ENCODE results near the gene MAP2K7. TPM values are rescaled to one million over a fixed set of nuclear protein-coding genes. Genes with fewer than 3 reads are reported as not detected.
A peak's percentile ranks its signal among the peaks of the same experiment; 100 is the strongest.
"Not testable (repeated sequence)": the region's sequence is repeated elsewhere in the genome, so short reads cannot be mapped to it uniquely, and the experiment has no call there.

The MAP2K7 gene
- total RNA-seq, 1 experiment from 2014 or later, result 7.1 TPM

GRCh38 chr19:7931221-7932061 lies 27.8 kb downstream of the MAP2K7 start:
- no peak for DNase-seq (ENCODE audit: low spot score)

DNA sequence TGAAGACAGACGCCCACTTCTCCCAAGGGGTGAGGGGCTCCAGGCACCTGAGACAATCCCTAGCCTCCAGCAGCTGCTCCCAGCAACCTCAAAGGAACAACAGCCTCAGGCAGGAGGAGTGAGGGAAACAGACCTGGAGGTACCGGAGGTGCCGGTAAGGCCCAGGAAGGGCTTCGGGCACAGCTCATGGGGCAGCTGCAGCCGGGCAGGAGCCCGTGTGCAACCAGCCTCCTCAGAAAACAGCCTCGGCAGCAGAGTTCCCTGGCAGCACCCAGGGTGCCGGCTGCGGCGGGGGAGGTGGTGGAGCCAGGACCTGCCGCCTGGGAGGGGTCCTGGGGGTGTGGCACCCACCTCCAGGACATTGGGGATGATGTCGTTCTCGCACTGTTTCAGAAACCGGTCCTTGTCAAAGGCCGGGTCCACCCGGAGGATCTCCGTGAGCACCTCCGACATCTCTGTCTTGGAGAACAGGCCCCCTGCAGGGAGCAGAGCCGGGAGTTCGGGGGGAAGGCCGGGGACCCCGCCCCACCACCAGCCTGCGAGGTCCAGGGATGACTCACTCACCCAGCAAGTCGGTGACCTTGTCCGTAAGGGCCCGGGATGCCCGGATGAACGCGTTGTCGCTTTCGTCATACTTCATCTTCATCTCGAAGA lies 28.7 kb downstream of the MAP2K7 start:
- DNase-seq (ENCODE audit: low spot score), result no peak

- no peak for DNase-seq (ENCODE audit: low spot score)
Observed at GRCh38 chr19:7932930-7933300, 29.2 kb downstream of the MAP2K7 start.

DNA sequence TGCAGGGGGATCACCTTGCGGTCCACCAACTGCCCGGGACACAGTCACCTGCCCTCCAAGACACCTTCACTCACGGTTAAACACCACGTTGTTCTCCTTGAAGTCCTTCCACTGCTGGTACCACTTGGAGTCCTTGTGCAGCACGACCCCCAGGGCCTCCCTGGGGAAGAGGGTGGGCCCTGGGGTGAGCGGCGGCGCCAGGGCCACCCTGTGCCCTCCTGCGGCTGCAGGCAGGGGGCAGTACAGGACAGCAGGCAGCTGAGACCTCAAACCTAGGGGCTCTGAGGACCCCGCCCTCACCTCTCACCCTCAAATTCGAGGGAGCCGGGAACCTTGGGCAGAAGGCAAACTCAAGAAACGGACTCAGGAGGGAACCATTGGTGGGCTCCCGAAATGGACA lies 29.7 kb downstream of the MAP2K7 start:
- no peak for DNase-seq (ENCODE audit: low spot score)

DNA sequence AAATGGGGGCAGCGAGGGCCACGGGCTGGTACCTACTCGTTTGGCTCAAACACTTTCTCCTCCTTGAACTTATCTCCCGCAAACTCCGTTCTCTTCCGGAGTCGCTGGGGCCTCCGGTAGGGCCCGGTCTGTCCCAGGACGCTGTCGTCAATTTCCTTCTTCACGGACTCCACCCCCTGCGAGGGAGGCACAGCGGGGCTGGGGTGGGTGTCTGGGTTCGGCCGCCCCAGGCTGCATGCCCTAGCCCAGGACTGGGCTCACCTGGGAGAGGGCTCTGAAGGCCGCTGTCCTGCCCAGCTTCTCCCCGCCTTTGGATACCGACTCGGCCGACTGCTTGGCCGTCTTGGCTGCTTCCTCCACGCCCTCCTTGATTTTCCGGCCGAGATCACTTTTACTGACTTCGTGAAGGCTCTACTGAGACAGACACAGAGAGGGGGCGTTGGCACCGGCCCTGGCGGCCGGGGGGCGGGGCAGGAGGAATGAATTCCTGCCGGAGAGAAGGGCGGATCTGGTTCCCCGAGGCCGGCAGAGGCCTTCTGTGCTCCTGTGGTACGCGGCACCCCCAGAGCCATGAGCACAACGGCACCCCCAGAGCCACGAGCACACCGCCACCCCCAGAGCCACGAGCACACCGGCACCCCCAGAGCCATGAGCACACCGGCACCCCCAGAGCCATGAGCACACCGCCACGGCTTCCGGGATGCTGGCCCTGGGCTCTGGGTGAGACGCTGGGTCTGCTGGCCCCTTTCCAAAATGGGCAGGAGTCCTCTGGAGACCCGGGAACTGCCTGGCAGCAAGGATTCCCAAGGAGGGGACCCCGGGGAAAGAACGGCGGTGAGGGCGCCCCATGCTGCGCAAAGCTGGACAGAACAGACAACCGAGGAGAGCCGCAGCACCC lies 30.4 kb downstream of the MAP2K7 start:
- no peak for DNase-seq (ENCODE audit: low spot score)

DNA sequence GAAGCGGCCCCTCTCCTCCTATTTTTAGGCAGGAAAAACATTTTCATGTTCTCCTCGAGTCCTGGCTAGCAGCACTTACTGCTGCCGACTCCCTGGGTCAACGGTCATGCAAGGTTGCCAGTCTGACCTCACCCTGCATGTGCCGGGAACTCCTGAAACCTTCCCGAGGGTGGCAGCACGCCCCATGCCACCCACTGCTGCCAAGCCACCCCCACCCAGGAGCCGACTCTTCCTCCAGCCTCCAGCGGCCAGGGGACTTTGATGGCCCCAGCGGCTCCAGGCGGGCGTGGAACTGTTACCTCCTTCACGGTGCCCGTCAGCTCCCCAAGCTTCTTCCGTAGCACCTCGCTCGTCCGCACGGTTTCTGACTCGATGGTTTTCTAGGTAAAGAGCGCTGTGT lies 31.1 kb downstream of the MAP2K7 start:
- no peak for DNase-seq (ENCODE audit: low spot score)

DNA sequence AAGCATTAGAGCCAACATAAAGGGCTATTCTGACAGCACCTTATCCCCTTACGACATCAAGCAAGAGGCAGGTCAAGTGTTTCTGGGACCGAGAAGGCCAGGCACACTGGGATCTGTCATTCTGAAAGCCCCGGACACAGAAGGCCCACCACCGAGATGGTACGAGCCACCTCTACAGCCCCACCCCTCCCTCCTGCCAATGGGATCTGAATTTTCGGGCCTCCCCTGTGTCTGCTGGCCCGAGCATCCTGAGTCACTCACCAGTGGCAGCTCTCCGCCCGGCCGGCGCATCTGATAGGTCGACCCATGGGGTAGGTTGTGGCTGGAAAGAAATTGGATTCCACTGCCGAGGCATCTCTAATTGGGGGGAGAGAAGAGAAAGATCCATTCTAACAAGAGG lies 37.2 kb downstream of the MAP2K7 start:
- no peak for DNase-seq (ENCODE audit: low spot score)

DNA sequence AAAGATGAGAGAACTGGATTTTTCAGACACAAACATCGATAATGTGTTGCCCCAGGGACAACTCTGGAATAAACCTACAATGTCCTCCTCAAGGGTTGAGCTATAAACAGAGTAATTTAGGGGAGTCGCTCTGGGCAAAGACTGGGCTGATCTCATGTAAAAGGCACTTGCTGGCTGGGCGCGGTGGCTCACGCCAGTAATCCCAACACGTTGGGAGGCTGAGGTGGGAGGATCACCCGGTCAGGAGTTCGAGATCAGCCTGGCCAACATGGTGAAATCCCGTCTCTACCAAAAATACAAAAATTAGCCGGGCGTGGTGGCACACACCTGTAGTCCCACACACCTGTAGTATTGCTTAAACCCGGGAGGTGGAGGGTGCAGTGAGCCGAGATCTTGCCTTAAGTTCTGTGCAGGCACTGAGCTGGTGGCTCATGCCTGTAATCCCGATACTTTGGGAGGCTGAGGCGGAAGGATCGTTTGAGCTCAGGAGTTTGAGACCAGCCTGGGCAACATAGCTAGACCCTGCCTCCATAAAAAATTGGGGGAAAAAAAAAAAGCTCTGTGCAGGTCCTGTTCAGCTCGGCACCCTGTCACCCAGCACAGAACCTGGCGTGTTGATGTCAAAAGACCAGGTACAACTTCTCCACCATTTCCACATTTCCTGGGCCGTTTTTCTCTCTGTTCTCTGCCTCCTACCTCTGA lies 38.4 kb downstream of the MAP2K7 start:
- no peak for DNase-seq (ENCODE audit: low spot score)

- DNase-seq (ENCODE audit: low spot score), result no peak
Observed at GRCh38 chr19:7942981-7943443, 39.3 kb downstream of the MAP2K7 start.

- peak; percentile 100 for DNase-seq (ENCODE audit: low spot score)
Observed at GRCh38 chr19:7943444-7944176, 39.9 kb downstream of the MAP2K7 start, which contains the start of gene TIMM44. Gene TIMM44 (minus strand): TSS chr19:7943666. CDS start chr19:7943651, 15 bp downstream.

DNA sequence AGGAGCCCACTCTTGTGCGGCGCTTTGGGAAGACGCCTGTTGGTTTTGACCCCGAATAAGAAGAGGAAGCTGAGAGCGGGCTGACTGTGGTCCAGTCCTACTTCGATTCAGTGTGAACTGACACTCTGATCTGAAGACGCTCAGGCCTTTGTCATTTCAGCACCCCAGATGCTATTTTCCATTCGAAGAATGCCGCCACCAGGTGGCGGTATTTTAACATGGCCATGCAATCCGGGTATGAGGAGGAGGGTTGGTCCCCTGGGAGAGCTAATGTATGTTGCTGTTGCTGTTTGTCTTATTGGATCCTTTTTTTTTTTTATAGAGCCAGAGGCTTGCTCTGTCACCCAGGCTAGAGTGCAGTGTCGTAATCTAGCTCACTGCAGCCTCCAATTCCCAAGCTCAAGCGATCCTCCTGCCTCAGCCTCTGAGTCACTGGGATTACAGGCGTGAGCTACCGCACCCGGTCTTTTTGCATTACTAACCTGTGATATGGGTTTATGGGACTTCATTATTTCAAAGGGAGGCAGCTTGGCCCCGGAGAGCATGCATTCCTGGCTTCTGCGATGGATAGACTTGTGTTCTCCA lies 40.6 kb downstream of the MAP2K7 start:
- peak; percentile 92 for DNase-seq (ENCODE audit: low spot score)

DNA sequence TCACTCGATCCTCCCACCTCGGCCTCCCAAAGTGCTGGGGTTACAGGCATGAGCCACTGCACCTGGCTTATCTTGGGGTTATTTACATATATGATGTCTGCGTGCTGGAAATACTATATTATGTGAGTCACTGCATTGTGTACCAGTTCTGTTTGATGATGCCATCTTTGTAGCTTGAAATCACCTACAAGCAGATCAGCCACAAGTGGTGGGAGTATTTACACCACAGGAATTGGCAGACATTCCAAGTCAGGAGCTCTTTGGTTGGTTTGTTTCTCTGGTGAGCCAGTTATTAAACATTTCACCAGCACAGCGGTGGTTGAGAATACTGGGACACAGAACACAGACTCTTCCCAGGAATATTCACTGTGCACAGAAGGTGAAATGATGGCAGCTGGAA lies 44.3 kb downstream of the MAP2K7 start:
- no peak for DNase-seq (ENCODE audit: low spot score)

GRCh38 chr19:7953060-7953459 lies 49.4 kb downstream of the MAP2K7 start:
- DNase-seq (ENCODE audit: low spot score), result peak; percentile 31

- DNase-seq (ENCODE audit: low spot score), result no peak
Observed at GRCh38 chr19:7953576-7953975, 49.9 kb downstream of the MAP2K7 start.

DNA sequence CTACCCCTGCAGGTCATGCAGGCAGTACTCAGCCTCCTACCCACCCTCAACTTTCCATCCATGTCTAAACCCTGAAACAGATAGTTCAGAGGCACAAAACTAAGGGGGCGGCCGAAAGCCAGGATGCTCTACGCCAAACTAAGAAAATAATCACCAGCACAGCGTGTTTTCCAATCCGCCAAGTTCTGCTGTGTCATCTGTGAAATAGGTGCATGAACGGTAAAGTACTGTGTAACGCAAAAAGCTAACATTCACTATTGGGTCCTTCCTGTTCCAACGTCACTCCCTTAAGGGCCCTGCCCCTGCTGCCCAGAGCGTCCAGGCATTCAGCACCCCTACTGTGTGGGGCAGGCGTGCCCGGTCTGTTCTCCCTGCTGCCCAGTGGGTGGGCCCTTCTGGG lies 52.0 kb downstream of the MAP2K7 start:
- no peak for DNase-seq (ENCODE audit: low spot score)

GRCh38 chr19:7959211-7959610 lies 55.5 kb downstream of the MAP2K7 start:
- no peak for DNase-seq (ENCODE audit: low spot score)

GRCh38 chr19:7961082-7961481 lies 57.4 kb downstream of the MAP2K7 start:
- not testable (repeated sequence) for DNase-seq (ENCODE audit: low spot score)

DNA sequence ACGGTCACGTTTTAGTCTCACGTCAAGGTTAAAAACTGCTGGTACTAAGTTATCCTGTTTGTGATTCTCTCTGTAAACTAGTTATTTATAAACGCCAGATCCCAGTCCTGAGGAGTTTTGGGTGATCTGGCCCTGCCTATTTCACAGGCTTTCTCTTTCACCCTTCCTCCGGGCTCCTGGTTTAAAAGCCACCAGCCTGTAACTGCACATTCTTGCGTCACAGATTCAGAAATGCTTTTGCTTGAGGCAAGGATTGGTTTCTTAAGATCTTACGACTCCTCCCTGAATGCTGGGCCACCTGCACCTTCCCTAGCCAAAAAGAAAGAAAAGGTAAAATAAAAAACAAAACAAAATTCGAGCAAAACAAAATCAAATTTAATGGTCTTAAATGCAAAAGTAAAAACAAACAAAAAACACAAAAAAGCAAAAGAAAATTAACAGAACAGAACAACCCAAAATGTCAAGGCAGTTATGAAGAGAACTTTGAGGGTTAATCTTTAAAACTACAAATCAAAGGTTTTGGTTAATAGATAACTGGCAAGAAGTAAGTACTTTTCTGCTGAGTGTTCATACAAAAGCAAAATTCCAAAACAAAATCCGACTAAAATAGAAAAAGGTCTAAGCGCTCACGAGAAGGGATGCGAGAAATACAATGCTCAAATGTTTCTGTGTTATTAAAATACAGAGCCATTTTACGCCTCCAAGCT lies 58.4 kb downstream of the MAP2K7 start:
- no peak for DNase-seq (ENCODE audit: low spot score)

DNA sequence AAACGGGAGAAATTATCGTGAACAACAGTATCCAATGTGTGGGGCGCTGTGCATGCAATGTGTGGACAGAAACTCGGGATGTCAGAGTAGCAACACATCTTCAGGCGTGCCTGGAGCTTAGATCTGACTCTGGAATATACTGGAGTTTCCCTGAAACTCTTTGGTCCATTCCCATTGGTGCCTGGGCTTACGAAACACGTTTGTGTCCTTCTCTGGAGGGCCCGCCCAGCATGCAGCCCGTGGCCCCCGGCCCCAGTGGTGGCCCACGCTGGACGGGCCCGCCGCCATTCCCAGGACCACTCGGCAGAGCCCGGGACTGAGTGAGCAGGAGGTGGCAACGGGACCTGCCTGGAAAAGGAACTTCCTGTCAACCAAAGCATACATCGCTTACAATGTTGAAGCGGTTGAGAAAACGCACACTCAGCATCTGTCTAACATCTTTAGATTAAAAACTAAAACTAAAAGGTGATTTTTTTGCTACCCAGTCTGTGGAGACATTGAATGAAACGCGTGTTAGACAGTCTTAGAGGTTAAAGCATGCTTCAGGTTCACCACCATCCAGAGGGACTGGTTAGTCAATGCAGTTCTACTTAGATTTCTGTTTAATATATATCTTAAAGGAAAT lies 59.1 kb downstream of the MAP2K7 start:
- DNase-seq (ENCODE audit: low spot score), result no peak
